ENCODE data around the gene SPO11.
"Not testable (repeated sequence)": the region's sequence is repeated elsewhere in the genome, so short reads cannot be mapped to it uniquely, and the experiment has no call there.

Gene SPO11

DNA sequence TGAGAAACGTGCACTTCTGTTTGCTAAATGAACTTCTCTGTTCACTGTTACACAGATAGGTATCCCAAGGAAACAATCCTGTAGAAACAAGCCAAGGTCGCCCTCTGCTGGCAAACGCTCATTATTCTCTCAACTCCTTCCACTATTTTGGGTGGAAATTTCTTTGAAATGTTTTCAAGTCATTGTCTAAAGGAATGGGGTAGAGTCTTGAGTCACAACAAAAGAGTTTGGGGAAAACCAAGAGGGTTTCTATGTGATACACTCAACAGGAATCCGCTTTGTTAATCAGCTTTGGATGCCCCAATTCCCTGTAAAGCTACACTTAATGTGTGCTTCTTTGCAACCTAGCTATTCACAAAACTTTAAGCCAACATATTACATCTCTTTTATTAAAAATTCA, 16.9 kb downstream of the SPO11 start:
- no CpG with 5 or more reads among the region's 4 CpGs for WGBS (ENCODE audit: extremely low coverage, insufficient coverage, low lambda C conversion rate)
- Histone ChIP-seq H3K18ac (ENCODE audit: low read length) (no peak overlapping the region), H3K9ac (ENCODE audit: low read length) (no peak overlapping the region), H3K79me2 (ENCODE audit: control insufficient read depth, insufficient read depth, low read length) (peaks cover 4% of the 10 kb centered on the region), H3K27ac (ENCODE audit: low read depth, low read length) (no peak overlapping the region), H3K27me3 (ENCODE audit: insufficient read depth, low read length, poor library complexity) (no peaks in the 10 kb centered on the region), H3K56ac (ENCODE audit: low read length) (no peak overlapping the region), H3K4me3 (ENCODE audit: low read length) (no peak overlapping the region), H4K5ac (ENCODE audit: low read length) (no peak overlapping the region), H4K8ac (ENCODE audit: low read depth, low read length) (no peak overlapping the region), H2AK5ac (ENCODE audit: low read length) (no peak overlapping the region), H2BK120ac (ENCODE audit: low read depth, low read length) (no peak overlapping the region), H3K79me1 (ENCODE audit: low read length) (peaks cover 1% of the 10 kb centered on the region), H3K4me2 (ENCODE audit: low read length) (no peak overlapping the region), H3K23ac (ENCODE audit: low read length) (no peak overlapping the region), H2BK15ac (replicated peaks; ENCODE audit: low read depth) (no peak overlapping the region), H3K4ac (ENCODE audit: low read depth, low read length) (no peak overlapping the region), H3K36me3 (ENCODE audit: control insufficient read depth, insufficient read depth, low read length) (no peaks in the 10 kb centered on the region), H2BK5ac (ENCODE audit: low read length) (no peak overlapping the region), H3K4me1 (ENCODE audit: control insufficient read depth, low read depth, low read length) (no peaks in the 10 kb centered on the region)
- peak; percentile 78 for DNase-seq

DNA sequence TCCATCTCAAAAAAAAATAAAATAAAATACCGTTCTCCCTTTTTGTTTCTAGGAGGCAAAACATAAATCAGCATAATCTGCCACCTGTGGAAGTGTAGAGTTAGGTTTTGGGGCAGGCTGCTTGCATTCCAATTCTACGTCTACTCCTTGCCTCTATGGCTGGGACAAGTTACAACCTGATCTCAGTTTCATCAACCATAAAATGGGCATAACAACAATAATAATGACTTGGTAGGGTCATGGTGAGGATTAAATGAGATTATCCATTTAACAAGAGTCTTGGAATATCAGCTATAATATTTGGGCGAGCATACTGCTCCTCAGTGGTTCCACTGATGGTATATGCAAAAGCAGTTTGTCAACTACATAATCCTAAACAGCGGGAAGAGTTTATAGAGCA, 17.8 kb downstream of the SPO11 start:
- no CpG with 5 or more reads among the region's 4 CpGs for WGBS (ENCODE audit: extremely low coverage, insufficient coverage, low lambda C conversion rate)
- Histone ChIP-seq H3K18ac (ENCODE audit: low read length) (no peak overlapping the region), H3K23ac (ENCODE audit: low read length) (no peak overlapping the region), H3K36me3 (ENCODE audit: control insufficient read depth, insufficient read depth, low read length) (no peaks in the 10 kb centered on the region), H3K4ac (ENCODE audit: low read depth, low read length) (no peak overlapping the region), H2BK15ac (replicated peaks; ENCODE audit: low read depth) (no peak overlapping the region), H2BK5ac (ENCODE audit: low read length) (no peak overlapping the region), H3K4me2 (ENCODE audit: low read length) (no peak overlapping the region), H3K79me2 (ENCODE audit: control insufficient read depth, insufficient read depth, low read length) (peaks cover 13% of the 10 kb centered on the region), H2AK5ac (ENCODE audit: low read length) (no peak overlapping the region), H3K27ac (ENCODE audit: low read depth, low read length) (no peak overlapping the region), H4K8ac (ENCODE audit: low read depth, low read length) (no peak overlapping the region), H4K5ac (ENCODE audit: low read length) (no peak overlapping the region), H3K4me3 (ENCODE audit: low read length) (no peak overlapping the region), H3K9ac (ENCODE audit: low read length) (no peak overlapping the region), H3K56ac (ENCODE audit: low read length) (no peak overlapping the region), H2BK120ac (ENCODE audit: low read depth, low read length) (no peak overlapping the region), H3K4me1 (ENCODE audit: control insufficient read depth, low read depth, low read length) (peaks cover 4% of the 10 kb centered on the region), H3K27me3 (ENCODE audit: insufficient read depth, low read length, poor library complexity) (no peaks in the 10 kb centered on the region), H3K79me1 (ENCODE audit: low read length) (peaks cover 7% of the 10 kb centered on the region)
- no peak for DNase-seq

DNA sequence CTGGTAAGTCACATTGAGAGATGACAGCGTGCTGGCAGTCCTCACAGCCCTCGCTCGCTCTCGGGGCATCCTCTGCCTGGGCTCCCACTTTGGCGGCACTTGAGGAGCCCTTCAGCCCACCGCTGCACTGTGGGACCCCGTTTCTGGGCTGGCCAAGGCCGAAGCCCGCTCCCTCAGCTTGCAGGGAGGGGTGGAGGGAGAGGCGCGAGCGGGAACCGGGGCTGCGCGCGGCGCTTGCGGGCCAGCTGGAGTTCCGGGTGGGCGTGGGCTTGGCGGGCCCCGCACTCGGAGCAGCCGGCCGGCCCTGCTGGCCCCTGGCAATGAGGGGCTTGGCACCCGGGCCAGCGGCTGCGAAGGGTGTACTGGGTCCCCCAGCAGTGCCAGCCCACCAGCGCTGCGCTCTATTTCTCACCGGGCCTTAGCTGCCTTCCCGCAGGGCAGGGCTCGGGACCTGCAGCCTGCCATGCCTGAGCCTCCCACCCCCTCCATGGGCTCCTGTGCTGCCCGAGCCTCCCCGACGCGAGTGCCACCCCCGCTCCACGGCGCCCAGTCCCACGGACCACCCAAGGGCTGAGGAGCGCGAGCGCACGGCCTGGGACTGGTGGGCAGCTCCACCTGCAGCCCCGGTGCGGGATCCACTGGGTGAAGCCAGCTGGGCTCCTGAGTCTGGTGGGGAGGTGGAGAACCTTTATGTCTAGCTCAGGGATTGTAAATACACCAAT, 18.8 kb downstream of the SPO11 start:
- Histone ChIP-seq H3K79me1 (ENCODE audit: low read length) (peaks cover 13% of the 10 kb centered on the region), H3K79me2 (ENCODE audit: control insufficient read depth, insufficient read depth, low read length) (peaks cover 23% of the 10 kb centered on the region)
- not testable (repeated sequence) for H3K4me1 ChIP-seq (ENCODE audit: control insufficient read depth, low read depth, low read length); H3K9ac ChIP-seq (ENCODE audit: low read length); H4K5ac ChIP-seq (ENCODE audit: low read length); H3K4me3 ChIP-seq (ENCODE audit: low read length); H2BK120ac ChIP-seq (ENCODE audit: low read depth, low read length); H3K27me3 ChIP-seq (ENCODE audit: insufficient read depth, low read length, poor library complexity); DNase-seq; H3K27ac ChIP-seq (ENCODE audit: low read depth, low read length); H3K4ac ChIP-seq (ENCODE audit: low read depth, low read length); H3K18ac ChIP-seq (ENCODE audit: low read length); H3K56ac ChIP-seq (ENCODE audit: low read length); H3K4me2 ChIP-seq (ENCODE audit: low read length); H2BK5ac ChIP-seq (ENCODE audit: low read length); H2AK5ac ChIP-seq (ENCODE audit: low read length); H3K36me3 ChIP-seq (ENCODE audit: control insufficient read depth, insufficient read depth, low read length); H4K8ac ChIP-seq (ENCODE audit: low read depth, low read length); H2BK15ac ChIP-seq (replicated peaks; ENCODE audit: low read depth); H3K23ac ChIP-seq (ENCODE audit: low read length)
- no CpG with 5 or more reads among the region's 47 CpGs for WGBS (ENCODE audit: extremely low coverage, insufficient coverage, low lambda C conversion rate)

DNA sequence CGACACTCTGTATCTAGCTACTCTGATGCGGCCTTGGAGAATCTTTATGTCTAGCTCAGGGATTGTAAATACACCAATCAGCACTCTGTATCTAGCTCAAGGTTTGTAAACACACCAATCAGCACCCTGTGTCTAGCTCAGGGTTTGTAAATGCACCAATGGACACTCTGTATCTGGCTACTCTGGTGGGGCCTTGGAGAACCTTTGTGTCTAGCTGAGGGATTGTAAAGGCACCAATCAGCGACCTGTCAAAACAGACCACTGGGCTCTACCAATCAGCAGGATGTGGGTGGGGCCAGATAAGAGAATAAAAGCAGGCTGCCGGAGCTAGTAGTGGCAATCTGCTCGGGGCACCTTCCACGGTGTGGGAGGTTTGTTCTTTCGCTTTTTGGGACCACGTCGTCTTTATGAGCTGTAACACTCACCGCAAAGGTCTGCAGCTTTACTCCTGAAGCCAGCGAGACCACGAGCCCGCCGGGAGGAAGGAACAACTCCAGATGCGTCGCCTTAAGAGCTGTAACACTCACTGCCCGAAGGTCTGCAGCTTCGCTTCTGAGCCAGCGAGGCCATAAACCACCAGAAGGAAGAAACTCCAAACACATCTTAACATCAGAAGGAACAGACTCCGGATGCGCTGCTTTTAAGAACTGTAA, 19.4 kb downstream of the SPO11 start:
- not testable (repeated sequence) for H3K4me1 ChIP-seq (ENCODE audit: control insufficient read depth, low read depth, low read length); H4K8ac ChIP-seq (ENCODE audit: low read depth, low read length); H2BK15ac ChIP-seq (replicated peaks; ENCODE audit: low read depth); H2AK5ac ChIP-seq (ENCODE audit: low read length); H2BK5ac ChIP-seq (ENCODE audit: low read length); H3K4ac ChIP-seq (ENCODE audit: low read depth, low read length); H4K5ac ChIP-seq (ENCODE audit: low read length); H2BK120ac ChIP-seq (ENCODE audit: low read depth, low read length); H3K36me3 ChIP-seq (ENCODE audit: control insufficient read depth, insufficient read depth, low read length); H3K18ac ChIP-seq (ENCODE audit: low read length); H3K4me2 ChIP-seq (ENCODE audit: low read length); H3K23ac ChIP-seq (ENCODE audit: low read length); H3K27me3 ChIP-seq (ENCODE audit: insufficient read depth, low read length, poor library complexity); H3K27ac ChIP-seq (ENCODE audit: low read depth, low read length); H3K56ac ChIP-seq (ENCODE audit: low read length); H3K4me3 ChIP-seq (ENCODE audit: low read length); DNase-seq; H3K9ac ChIP-seq (ENCODE audit: low read length)
- peaks cover 15% of the 10 kb centered on the region for H3K79me1 ChIP-seq (ENCODE audit: low read length)
- H3K79me2 ChIP-seq (ENCODE audit: control insufficient read depth, insufficient read depth, low read length): peaks cover 26% of the 10 kb centered on the region
- WGBS (ENCODE audit: extremely low coverage, insufficient coverage, low lambda C conversion rate): no CpG with 5 or more reads among the region's 21 CpGs

DNA sequence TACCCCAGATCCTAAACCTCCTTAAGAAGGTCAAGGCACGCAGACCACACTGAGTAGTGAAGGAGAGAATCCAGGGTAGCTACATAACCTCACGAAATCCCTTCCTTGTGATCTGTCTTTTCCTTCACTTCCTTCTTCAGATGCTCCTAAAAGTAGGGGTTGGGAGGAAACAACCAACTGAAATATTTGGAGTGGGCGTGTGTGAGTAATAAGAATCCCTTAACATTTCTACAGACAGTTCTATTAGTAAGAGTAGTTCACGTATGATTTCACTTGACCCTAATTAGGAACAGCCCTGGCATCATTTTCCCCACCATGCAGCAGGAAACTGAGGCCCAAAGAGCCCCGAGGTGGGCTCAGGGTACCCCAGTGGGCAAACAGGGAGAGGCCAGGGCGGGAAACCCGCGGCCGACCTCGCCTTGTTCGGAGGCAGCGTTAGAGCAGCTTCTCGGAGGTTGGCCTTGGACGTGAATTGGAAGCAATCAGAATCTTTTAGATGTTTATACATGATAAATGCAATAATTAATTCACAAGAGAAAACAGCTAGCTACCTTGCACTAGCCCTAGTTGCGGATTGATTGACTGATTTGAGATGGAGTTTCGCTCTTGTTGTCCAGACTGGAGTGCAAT, 20.6 kb downstream of the SPO11 start:
- H3K23ac ChIP-seq (ENCODE audit: low read length): no peak overlapping the region
- peaks cover 26% of the 10 kb centered on the region for H3K79me2 ChIP-seq (ENCODE audit: control insufficient read depth, insufficient read depth, low read length)
- no peak overlapping the region for H3K18ac ChIP-seq (ENCODE audit: low read length)
- H3K79me1 ChIP-seq (ENCODE audit: low read length): peaks cover 18% of the 10 kb centered on the region
- H4K5ac ChIP-seq (ENCODE audit: low read length): no peak overlapping the region
- no peak overlapping the region for H3K27ac ChIP-seq (ENCODE audit: low read depth, low read length)
- no peak overlapping the region for H4K8ac ChIP-seq (ENCODE audit: low read depth, low read length)
- H3K4me3 ChIP-seq (ENCODE audit: low read length): no peak overlapping the region
- no peak overlapping the region for H2BK15ac ChIP-seq (replicated peaks; ENCODE audit: low read depth)
- H3K36me3 ChIP-seq (ENCODE audit: control insufficient read depth, insufficient read depth, low read length): peaks cover 3% of the 10 kb centered on the region
- H3K56ac ChIP-seq (ENCODE audit: low read length): no peak overlapping the region
- no peak for DNase-seq
- no peak overlapping the region for H3K9ac ChIP-seq (ENCODE audit: low read length)
- no peak overlapping the region for H2AK5ac ChIP-seq (ENCODE audit: low read length)
- H2BK5ac ChIP-seq (ENCODE audit: low read length): no peak overlapping the region
- H3K27me3 ChIP-seq (ENCODE audit: insufficient read depth, low read length, poor library complexity): no peaks in the 10 kb centered on the region
- H3K4me1 ChIP-seq (ENCODE audit: control insufficient read depth, low read depth, low read length): peaks cover 4% of the 10 kb centered on the region
- WGBS (ENCODE audit: extremely low coverage, insufficient coverage, low lambda C conversion rate): no CpG with 5 or more reads among the region's 16 CpGs
- no peak overlapping the region for H3K4me2 ChIP-seq (ENCODE audit: low read length)
- no peak overlapping the region for H2BK120ac ChIP-seq (ENCODE audit: low read depth, low read length)
- H3K4ac ChIP-seq (ENCODE audit: low read depth, low read length): peak overlapping the region; percentile 8
